ENCODE measurements around the gene DCAF4.

DCAF4 gene, protein sequence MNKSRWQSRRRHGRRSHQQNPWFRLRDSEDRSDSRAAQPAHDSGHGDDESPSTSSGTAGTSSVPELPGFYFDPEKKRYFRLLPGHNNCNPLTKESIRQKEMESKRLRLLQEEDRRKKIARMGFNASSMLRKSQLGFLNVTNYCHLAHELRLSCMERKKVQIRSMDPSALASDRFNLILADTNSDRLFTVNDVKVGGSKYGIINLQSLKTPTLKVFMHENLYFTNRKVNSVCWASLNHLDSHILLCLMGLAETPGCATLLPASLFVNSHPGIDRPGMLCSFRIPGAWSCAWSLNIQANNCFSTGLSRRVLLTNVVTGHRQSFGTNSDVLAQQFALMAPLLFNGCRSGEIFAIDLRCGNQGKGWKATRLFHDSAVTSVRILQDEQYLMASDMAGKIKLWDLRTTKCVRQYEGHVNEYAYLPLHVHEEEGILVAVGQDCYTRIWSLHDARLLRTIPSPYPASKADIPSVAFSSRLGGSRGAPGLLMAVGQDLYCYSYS

DNA sequence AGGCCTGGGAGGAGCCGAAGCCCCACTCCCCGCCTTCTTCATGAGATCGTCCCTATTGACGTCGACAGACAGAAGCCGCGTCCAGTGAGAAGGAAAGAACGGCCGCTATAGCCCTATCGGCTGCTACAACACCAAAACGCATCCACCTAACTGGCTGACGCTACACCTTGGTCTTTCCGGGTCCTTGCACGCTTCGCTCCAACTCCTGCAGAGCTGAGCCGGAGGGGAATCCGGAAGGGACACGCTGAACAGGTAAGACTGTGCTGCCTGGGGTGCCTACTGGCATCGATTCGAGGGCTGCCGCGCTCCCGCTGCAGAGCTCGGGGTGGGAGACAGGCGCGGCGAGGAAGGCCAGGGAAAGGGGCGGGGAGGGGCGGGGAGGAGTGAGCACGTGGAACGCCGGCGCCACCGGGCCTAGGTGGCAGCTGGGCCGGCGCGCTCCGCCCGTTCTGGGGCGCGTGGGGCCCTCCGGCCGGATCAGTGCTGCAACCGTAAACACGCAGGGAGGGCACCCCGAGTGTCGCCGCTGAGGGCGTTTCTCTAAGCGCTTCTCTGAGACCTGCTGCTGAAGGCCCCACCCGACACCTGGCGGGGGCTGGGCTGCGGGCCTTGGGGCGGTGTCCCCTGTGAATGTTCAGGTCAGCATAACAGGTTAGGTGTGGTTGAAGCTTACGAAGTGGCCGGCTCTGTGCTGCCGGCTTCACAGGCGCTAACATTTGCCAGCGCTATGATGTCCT, at the start of gene DCAF4:
TSS of gene DCAF4 (plus strand) at position 173 of the 737 bp plus-strand sequence. CDS start 11,515 bp downstream, outside the sequence.
- DNase-seq, result peak; percentile 98

DNA sequence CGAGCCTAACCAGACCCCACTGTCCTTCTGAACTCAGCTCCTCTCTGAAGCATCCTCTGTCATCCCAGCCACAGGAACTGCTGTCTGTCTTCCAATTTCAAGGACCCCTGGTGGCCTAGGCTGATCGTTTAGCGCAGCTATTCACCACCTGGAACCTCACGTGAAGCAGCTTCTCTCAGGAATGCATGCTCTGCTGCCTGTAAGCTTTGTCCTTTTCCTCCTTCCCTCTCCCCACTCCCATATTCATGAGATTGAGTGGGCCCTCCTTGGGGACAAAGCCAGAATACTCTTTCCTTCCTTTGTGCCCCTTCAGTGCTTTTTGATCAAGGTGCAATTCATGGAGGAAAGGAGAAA, 49.6 kb upstream of the DCAF4 start:
- DNase-seq, result no peak

DNA sequence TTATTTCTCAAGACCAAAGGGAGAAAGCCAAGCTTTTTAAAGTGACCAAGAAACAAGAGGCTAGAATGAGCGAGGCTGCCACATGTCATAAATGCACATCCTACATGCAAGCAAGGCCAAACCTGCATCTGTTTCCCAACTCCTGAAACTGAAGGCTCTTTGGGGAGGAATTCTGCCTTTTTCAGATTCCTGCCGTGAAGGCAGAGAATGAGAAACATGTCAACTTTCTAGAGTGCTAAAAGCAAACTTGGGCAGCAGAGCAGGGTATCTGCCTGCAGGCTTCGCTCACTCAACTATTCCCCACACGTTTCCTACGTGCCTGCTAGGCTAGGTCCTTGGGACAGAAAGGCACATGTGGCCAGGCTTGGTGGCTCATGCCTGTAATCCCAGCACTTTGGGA, 47.5 kb upstream of the DCAF4 start:
- DNase-seq, result no peak

DNA sequence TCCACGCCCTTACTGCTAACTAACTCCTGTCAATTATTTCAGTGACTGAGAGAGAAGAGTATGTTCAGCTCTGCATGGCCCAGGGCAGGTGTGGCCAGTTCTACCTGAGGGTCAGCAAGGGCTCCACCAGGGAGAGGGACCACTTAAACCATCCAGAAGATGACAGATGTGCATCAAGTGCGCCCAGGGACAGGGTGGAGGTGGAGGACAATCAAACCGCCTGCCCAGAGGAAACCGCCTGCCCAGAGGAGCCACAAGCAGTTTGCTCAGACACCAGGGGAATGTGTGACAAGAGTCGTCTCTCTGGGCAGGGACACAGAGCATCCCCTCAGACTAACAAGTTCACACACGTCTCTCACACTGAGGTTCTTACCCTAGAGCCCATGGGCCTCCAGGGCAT, 46.8 kb upstream of the DCAF4 start:
- no peak for DNase-seq

DNA sequence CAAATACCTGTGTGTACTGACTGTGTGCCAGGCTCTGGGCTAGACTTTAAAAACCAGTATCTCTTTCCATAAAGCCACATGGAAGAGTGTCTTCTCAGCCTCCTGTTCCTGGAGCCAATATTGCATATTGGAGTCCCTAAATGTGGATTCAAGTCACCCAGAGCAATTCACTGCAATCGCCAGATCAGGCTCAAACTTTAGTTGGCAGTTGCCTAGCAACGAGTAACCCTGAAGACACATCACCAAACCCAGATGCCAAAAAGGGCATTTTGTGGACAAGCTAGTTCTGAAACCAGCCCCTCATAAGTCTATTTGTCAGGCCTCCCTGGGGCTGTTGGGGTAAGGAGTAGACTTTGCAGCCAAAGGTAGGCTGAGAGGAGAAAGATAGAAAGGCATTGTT, 46.1 kb upstream of the DCAF4 start:
- no peak for DNase-seq

DNA sequence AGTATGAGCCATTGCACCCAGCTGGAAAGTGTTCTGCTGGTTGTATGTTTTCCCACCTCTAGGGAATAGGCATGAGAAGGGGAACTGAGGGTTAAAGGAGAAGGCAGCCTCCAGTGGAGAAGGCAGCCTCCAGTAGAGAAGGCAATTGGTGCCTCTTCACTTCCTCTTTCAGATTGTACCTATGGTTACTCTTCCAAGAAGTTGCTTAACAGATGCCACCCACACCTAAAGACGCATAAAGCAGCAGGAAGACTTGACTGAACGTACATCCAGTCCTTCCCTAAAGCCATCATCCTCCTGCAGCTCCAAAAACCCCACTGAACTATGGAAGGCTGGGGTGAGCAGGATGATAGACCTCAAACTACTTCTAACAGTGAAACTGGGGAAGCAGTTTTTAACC, 45.4 kb upstream of the DCAF4 start:
- no peak for DNase-seq

DNA sequence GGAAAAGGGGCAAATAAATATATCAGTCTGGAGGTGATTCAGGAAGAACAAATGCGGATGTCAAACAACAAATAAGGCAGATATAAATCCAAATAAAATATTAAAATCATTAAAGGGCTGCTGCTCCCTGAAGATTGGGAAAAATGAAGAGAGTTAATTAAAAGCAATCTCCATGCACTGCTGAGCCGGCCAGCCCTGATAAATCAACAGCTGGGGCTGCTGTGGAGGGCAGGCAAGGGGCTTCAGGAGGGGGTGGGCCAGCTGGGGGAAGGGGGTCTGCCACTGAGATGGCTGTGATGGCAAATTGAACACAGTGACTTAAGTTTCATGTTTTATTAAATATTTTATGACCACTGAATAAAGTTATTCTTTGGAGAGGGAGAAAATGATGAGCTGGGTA, 44.7 kb upstream of the DCAF4 start:
- no peak for DNase-seq

DNA sequence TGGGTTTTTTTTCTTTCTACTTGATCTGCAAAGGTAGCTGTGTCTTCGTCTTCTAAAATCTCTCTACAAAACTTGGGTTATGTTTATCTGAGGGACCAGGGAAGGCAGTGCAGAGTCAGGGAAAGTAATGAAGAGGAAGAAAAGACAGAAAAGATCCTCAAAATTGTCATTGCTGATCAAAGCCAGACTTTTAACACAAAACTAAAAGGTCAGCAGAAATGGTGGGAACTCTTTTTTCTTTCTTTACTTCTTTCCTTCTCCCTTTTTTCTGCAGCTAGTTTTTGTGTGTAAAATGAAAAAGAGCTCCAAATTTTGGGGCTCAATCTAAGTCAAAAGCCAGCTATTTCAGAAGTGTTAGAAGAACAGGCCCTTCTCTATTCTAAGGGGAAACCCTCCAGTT, 44.2 kb upstream of the DCAF4 start:
- DNase-seq, result no peak

DNA sequence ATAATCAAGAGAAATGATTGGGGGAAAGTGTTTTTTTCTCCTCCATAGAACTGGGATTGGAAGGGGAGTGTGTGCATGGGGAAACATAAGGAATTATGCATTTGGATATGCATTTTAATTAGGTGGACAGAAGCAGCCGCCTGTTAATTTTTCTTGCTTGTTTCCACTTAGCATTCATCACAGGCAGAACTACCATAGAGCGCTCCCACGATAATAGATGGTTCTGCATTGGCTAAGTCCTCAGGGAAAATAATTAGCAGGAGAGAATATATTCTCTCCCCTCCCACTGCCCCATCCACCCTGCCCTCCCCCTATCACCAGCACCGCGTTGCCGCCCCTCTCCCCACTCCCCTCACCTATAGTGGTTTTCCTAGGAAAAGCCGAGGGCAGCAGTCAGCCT, 43.8 kb upstream of the DCAF4 start:
- no peak for DNase-seq

DNA sequence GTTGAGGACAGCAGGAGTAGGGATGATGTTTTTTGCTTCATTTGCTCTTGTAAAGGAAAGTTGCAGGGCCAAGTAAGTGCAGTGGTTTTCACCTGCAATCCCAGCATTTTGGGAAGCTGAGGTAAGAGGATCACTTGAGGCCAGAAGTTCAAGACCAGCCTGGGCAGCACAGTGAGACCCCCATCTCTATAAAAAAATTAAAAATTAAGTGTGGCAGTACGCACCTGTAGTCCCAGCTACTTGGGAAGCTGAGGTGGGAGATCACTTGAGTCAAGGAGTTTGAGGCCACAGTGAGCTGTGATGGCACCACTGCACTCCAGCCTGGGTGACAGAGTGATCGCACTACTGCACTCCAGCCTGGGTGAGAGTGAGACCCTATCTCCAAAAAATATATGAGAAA, 43.2 kb upstream of the DCAF4 start:
- DNase-seq, result no peak

DNA sequence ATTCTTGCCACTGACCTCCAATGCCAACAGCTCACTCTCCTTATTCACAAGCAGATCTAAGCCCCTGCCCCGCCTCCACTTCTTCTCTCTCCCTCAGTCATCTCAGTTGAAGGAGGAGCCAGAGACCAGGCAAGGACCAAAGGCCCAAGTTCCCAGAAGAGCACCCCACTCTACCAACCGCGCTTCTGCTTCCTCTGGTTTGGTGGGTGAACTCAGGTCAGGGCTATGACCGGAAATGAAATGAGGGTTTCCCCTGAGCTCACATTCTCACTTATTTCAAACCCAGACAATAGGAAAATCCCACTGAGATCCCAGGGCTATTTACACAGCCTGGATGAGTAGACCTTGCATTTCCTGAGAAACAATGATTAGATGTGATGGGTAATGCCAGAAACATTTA, 42.3 kb upstream of the DCAF4 start:
- no peak for DNase-seq

DNA sequence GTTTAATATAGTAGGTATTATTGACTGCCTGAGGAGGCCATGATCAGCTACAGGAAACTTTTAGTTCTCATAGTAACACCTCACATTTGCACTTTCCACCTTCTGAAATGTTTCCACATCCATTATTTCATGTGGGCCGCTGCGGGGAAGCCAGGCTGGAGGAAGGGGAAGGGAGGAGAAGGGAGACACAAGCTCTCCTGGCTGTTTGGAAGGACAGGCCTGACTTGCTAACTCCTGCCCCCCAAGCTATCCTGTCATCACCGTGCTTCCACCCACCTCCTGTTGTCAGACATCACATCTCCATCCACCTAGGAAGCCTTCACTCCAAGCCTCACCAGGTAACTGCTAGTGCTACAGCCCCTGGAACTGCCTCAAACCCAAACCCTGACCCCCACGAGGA, 41.9 kb upstream of the DCAF4 start:
- no peak for DNase-seq

DNA sequence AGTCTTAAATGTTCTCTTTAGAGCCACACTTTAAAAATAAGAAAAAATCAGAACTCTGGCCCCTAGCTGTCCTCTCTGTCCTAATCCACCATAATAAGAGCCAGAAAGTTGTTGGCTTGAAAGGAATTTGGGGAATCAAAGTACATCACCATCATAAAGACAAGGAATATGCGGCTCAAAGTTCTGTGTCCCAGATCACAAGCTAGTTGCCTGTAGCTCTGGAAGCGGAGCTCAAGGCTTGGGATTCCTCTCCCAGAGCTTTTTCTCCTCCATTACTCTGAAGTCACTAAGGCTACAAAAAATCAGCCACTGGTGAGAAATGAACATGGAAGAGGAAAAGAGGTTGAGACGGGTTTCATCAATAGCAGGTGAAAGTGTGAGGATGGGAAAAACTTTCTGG, 38.8 kb upstream of the DCAF4 start:
- DNase-seq, result no peak

DNA sequence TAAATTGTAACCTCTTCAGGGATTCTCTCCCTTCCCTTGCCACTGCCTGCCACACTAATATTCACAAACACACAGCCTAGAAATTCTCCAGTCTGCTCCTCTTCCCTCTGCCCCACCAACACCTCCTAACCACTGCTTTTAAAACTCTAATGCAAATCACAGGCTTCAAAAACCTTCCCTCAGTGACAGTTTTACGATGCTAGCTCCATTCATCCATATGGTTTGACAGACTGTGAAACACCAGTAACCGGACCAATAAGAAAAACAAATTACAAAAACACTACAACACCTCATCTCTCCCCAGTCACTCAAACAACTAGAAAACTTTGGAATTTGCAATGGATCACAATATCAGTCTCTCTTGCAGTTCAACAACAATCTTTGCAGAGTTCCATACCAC, 38.1 kb upstream of the DCAF4 start:
- peak; percentile 40 to 68 for DNase-seq

DNA sequence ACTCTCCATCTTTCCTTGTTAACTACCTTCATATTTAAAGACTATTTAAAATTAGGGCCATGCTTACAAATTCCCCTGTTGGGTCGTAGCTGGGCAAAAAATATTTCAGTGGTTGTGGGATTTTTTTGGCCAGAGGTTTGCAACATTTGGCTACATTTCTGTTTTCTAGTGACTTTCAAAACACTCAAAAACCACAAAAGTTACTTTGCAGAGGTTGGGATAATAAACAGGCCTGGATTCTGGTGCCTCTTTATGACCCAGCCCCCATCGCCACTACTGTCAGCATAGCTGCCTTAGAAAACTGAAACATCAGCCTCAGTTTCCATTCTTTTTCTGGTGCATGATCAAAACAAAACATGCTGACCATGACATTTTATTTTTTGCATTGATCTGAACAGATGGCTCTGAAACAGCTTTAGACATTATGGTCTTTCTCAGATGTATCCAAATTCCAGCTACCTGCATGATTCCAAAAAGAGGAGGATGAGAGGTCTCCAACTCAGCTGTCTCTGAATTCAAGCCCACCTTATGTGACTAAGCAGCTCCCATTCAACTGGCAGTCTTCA, 37.5 kb upstream of the DCAF4 start:
- no peak for DNase-seq

DNA sequence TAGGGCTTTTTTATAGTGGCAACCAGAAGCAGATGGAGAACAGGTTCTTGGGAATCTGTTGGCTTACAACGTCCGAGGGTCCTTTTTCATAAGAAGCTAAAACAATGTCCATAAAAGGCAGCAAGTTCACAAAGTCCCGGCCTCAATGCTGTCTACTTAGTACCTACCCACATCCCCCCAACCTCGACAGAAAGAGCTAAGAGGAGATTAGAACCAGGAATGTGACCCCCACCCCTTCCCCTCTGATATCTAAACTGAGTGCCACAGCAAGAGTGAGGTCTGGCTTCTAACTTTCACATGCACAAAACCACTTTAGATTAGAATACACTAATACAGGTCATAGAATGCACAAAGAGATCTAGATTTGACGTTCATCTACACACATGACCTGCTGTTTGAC, 36.9 kb upstream of the DCAF4 start:
- no peak for DNase-seq

DNA sequence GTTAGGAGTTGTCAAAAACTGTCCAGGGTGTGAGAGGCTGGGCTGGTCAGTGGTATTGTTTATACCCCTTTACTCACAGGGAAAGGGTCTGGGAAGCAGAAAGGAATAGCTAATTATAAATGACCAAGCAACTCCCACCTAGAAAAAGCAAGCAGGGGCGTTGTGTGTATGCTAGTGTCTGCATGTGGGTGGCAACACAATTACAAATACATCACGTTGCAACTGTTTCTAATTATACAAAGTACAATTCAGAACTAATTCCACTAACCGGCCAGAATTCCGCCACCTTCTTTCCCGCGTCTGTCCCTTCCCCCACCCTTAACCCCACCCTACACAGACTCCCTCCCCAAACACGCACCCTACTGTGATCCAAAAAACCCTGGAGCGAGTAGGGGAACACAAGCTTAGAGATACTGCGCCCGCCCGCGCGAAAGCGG, 34.6 kb upstream of the DCAF4 start:
- no peak for DNase-seq

DNA sequence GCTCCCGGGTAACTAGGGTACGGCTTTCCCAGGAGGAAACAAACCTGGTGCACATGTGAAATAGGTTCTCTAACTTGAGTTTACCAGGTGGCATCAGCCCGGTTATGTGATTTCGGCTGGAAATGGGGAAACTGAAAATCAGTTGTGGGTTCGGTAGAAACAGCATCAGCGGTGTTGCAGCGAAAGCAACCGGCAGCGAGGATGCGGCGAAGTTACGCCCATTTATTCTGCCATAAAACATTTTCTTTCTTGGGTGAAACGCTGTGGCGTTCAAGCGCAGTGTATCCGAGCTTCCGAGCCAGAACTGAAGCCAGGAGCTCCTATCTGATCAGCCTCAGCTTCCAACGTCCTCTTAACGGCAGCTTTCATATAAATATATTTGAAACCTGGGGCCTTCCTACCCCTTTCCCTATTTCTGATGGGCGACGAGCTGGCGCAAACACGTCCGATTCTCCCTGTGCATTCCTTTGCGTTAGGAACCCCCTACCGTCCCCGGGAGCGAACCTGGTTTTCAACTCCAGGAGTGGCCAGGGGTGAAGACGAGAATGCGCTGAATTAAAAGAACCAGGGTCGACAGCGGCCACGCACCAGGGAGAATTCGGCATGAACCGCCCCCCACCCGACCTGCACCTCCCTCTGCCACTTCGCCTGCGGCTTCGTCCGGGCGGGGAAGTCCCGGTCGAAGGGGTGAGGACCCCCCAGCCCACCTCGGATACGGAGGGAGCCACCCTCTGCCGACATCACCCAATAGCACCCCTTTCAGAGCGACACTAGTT, 34.0 kb upstream of the DCAF4 start:
- DNase-seq, result peak; percentile 25 to 65

DNA sequence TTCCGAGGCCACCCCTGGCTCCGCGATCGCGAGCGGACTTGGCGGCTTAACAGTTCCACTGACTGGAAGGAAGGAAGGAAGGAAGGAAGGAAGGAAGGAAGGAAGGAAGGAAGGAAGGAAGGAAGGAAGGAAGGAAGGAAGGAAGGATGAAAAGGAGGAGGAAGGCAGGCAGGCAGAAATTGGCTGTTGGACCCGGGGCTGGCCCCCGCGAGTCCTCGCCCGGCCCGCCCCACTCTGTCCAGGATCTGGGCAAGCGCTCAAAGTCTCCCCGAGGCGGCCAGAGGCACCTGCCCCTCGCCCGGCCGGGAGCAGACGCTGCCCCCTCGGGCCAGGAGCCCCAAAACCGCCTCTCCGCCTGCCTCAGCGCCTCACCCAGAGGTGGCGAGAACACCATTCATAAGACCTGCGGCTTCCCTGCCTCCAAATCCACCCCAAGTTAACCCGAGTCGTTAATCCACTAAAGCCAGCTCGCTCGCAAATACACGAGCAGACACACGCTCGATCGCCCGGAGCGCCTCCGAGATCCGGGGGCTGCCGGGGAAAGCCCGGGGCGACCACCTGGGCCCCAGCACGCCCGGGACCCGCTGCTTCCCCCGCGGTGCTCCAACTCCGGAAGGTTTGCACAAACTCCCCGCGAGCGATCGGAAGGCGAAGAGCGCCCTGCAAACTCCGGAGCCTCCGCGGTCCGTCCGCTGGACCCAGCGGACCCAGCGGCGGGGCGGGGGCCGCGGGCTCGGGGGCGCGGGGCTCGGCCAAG, 33.2 kb upstream of the DCAF4 start:
- DNase-seq, result peak in 1 of 2 experiments; percentile 65

DNA sequence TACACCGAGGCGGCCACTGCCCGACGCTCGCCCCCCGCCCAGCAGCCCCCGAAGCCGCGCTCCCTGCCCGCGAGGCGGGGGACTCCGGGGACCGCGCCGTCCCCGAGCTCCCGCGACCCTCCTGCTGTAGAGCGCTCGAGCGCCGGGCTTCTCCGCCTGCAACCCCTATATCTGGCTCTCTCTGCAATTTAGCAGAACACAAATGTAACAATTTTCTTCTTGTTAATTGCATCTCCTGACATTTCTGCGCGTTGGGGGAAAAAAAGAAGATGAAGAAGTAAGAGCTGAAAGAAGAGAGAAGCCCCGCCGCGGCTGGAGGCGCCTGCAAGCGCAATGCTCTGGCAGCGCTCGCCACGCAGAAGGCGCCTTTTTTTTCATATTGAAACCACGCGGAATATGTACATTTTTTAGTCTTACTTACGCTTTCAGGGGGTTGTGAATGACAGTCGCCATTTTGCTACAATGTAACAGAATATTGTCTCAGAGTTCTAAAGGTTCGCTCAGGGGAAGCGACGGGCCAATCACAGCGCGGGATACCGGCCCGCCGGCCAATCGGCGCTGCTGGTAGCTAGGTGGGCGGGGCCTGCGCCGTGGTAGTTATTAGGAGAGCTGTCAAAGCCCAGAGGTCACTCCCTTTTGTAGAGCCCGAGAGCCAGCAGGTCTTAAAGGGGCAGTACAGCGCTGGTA, 32.5 kb upstream of the DCAF4 start, which contains the start of gene DPF3:
TSS of gene DPF3 (minus strand) at position 466 of the 687 bp plus-strand sequence. CDS start at position 453, 13 bp downstream.
- peak; percentile 88 to 98 for DNase-seq

DNA sequence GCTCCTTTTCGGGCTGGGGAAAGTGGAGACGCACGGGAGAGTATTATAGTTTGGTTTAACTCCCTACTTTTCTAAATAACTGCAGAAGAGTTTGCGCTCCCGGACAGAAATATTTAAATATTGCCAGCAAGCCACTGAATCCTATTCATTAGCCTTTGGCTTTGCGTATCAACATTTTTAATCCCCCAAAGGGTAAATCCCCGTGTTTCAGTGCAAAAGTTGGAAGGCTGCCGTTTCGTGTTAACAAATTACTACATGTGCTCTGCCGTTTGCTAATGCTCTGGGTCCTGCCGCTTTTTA, 32.0 kb upstream of the DCAF4 start:
- DNase-seq, result no peak
